HepG2 (cell line): ENCODE measurements around the gene TSNAXIP1. TPM values are rescaled to one million over a fixed set of nuclear protein-coding genes. Genes with fewer than 3 reads are reported as not detected.

Experiments
- ARHGAP35 ChIP-seq: sonication (generic); formaldehyde crosslinking; IDR thresholded peaks from 2 replicates; pipeline ENCODE4 v1.9.0; 2022; ENCODE audit warnings: mild to moderate bottlenecking, inconsistent platforms, moderate library complexity, missing genetic modification reagents, borderline replicate concordance
- DR1 ChIP-seq: sonication (generic); formaldehyde crosslinking; IDR thresholded peaks from 2 replicates; pipeline ENCODE4 v1.8.0; 2021; ENCODE audit warnings: mild to moderate bottlenecking, missing genetic modification reagents, inconsistent platforms
- E2F1 ChIP-seq: sonication (generic); formaldehyde crosslinking; IDR thresholded peaks from 2 replicates; pipeline ENCODE4 v1.5.0; 2020; ENCODE audit warnings: missing genetic modification reagents
- GATA4 ChIP-seq: sonication (generic); IDR thresholded peaks from 2 replicates; pipeline ENCODE4 v1.6.1; 2016; ENCODE audit warnings: antibody characterized with exemption, low read depth, borderline replicate concordance
- ISX ChIP-seq: sonication (generic); formaldehyde crosslinking; conservative IDR thresholded peaks from 2 replicates; pipeline ENCODE4 v1.5.0; 2020; ENCODE audit warnings: missing genetic modification reagents
- NFIB ChIP-seq: sonication (generic); formaldehyde crosslinking; IDR thresholded peaks from 2 replicates; pipeline ENCODE4 v1.9.0; 2021; ENCODE audit warnings: missing genetic modification reagents, mild to moderate bottlenecking, borderline replicate concordance
- PRDM15 ChIP-seq: sonication (generic); formaldehyde crosslinking; IDR thresholded peaks from 2 replicates; pipeline ENCODE4 v1.4.0; 2020; ENCODE audit warnings: missing genetic modification reagents
- PRMT3 ChIP-seq: sonication (generic); formaldehyde crosslinking; IDR thresholded peaks from 2 replicates; pipeline ENCODE4 v1.8.1; 2022; ENCODE audit warnings: low read depth, mild to moderate bottlenecking, moderate library complexity, missing genetic modification reagents, borderline replicate concordance
- RBAK ChIP-seq: sonication (generic); formaldehyde crosslinking; IDR thresholded peaks from 2 replicates; pipeline ENCODE4 v1.5.1; 2020; ENCODE audit warnings: mild to moderate bottlenecking, missing genetic modification reagents
- SRY ChIP-seq: sonication (generic); formaldehyde crosslinking; IDR thresholded peaks from 2 replicates; pipeline ENCODE4 v1.8.0; 2022; ENCODE audit warnings: mild to moderate bottlenecking, missing genetic modification reagents
- TEAD2 ChIP-seq: sonication (generic); formaldehyde crosslinking; IDR thresholded peaks from 2 replicates; pipeline ENCODE4 v1.9.0; 2021; ENCODE audit warnings: missing genetic modification reagents
- ZC3H4 ChIP-seq: sonication (generic); formaldehyde crosslinking; IDR thresholded peaks from 2 replicates; pipeline ENCODE4 v1.4.0; 2020; ENCODE audit warnings: missing genetic modification reagents, borderline replicate concordance
- ZNF260 ChIP-seq: sonication (generic); formaldehyde crosslinking; IDR thresholded peaks from 2 replicates; pipeline ENCODE4 v1.4.0; 2020; ENCODE audit warnings: missing genetic modification reagents, low read depth, mild to moderate bottlenecking, borderline replicate concordance
- ZNF609 ChIP-seq: sonication (generic); formaldehyde crosslinking; IDR thresholded peaks from 2 replicates; pipeline ENCODE4 v1.4.0; 2020; ENCODE audit warnings: mild to moderate bottlenecking, missing genetic modification reagents, borderline replicate concordance
- ZNF672 ChIP-seq: sonication (generic); formaldehyde crosslinking; IDR thresholded peaks from 2 replicates; pipeline ENCODE4 v1.8.1; 2022; ENCODE audit warnings: missing genetic modification reagents
- ZXDC ChIP-seq: sonication (generic); formaldehyde crosslinking; IDR thresholded peaks from 2 replicates; pipeline ENCODE4 v1.5.0; 2020; ENCODE audit warnings: mild to moderate bottlenecking, missing genetic modification reagents
- polyA plus RNA-seq, 8 experiments: library from polyadenylated mRNA; depleted of rRNA in 3 of 8; stranded (reverse) in 7 of 8; unstranded in 1 of 8; fragments of >200 nt; fragmentation: Illumina TruSeq in 4 of 8; extraction: Trizol in 4 of 8; gene quantifications; 2 replicates each; pipeline versions ENCODE4 v1.2.1 to v1.2.3, GENCODE V29; 2011 to 2016; ENCODE audit warnings: low read depth in 4 of 8, missing spikeins in 1 of 8, mixed read lengths in 1 of 8; ENCODE audit not compliant: insufficient read depth in 1 of 8
- total RNA-seq, 5 experiments: library from RNA; depleted of rRNA; stranded (reverse); fragments of >200 nt; fragmentation: Illumina TruSeq; extraction: Trizol; gene quantifications; 2 replicates each; pipeline ENCODE4 v1.2.3, GENCODE V29; 2016; ENCODE audit warnings: low read depth in 1 of 5

The TSNAXIP1 gene
- total and polyA plus RNA-seq, 2 of the 13 experiments (the other 11 are each of a cell fraction or from before 2014, with no cell fraction given): 0.37 to 0.86 TPM

GRCh38 chr16:67806428-67807147, at the start of gene TSNAXIP1, which contains the start of gene RANBP10 (continued):
- TF ChIP-seq PRMT3 (no peak), PRDM15 (no peak), TEAD2 (CRISPR knock-in tag) (no peak), ZNF609 (0 out of 2 replicates have a peak, but pooled peaks have one; percentile 24), ZNF672 (CRISPR knock-in tag) (peak; percentile 99), NFIB (CRISPR knock-in tag) (no peak), SRY (CRISPR knock-in tag) (0 out of 2 replicates have a peak, but pooled peaks have one; percentile 36), E2F1 (CRISPR knock-in tag) (peak; percentile 71; the same call in 1 of the 2 replicates), DR1 (CRISPR knock-in tag) (peak; percentile 93), ZXDC (CRISPR knock-in tag) (no peak), ARHGAP35 (no peak; the same call in 1 of the 2 replicates), ZC3H4 (no peak), RBAK (CRISPR knock-in tag) (no peak), ZNF260 (CRISPR knock-in tag) (no peak), ISX (CRISPR knock-in tag) (no peak), GATA4 (peak; percentile 37; the same call in 1 of the 2 replicates)
